Measurements from ENCODE around the gene RAD51AP1. TPM values are rescaled to one million over a fixed set of nuclear protein-coding genes. Genes with fewer than 3 reads are reported as not detected.

The RAD51AP1 gene
- total and polyA plus RNA-seq, 12 donors, result 0.35 to 3.4 (median 1.1) TPM

DNA sequence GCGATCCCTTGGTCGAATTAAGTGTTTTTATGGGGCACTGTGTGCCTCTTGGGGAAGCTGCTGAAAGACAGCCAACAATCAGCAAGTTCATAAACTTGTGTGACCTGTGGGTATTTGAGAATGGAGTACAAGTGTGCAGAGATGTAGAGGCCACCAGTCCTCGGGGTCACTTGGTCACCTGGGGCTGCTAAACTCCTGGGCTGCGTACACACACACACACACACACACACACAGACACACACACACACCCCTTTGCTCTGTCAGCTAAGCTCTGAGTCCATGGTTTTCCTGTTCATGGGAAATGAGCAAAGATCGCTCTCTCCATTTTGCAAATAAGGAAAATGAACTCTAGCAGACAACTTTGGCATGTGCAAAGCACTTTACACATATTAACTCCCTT lies 47.8 kb downstream of the RAD51AP1 start:
- H3K27ac ChIP-seq, result no peak overlapping the region
- ATAC-seq (no peak), DNase-seq (no peak)
- peaks cover 0 to 28% (median 3%) of the 10 kb centered on the region in 7 donors for H3K27me3 ChIP-seq
- intact Hi-C loops (cut with DNase I), result loop anchor here in 2 of 10 donors (10.0 kb wide), 1 partner anchor 168 kb away; no protein-coding TSS in a partner anchor
- TF ChIP-seq, protein P1, sequence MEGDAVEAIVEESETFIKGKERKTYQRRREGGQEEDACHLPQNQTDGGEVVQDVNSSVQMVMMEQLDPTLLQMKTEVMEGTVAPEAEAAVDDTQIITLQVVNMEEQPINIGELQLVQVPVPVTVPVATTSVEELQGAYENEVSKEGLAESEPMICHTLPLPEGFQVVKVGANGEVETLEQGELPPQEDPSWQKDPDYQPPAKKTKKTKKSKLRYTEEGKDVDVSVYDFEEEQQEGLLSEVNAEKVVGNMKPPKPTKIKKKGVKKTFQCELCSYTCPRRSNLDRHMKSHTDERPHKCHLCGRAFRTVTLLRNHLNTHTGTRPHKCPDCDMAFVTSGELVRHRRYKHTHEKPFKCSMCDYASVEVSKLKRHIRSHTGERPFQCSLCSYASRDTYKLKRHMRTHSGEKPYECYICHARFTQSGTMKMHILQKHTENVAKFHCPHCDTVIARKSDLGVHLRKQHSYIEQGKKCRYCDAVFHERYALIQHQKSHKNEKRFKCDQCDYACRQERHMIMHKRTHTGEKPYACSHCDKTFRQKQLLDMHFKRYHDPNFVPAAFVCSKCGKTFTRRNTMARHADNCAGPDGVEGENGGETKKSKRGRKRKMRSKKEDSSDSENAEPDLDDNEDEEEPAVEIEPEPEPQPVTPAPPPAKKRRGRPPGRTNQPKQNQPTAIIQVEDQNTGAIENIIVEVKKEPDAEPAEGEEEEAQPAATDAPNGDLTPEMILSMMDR (IDR thresholded peaks at IDR 0.05), result no peak
- H3K9me3 ChIP-seq, result no peaks in the 10 kb centered on the region
- no peaks in the 10 kb centered on the region for H3K36me3 ChIP-seq
- no peak overlapping the region for H3K4me3 ChIP-seq
- 58 to 65% methylated on average over 5 of the region's 5 CpGs for WGBS, 2 donors
- H3K4me1 ChIP-seq, result no peaks in the 10 kb centered on the region

DNA sequence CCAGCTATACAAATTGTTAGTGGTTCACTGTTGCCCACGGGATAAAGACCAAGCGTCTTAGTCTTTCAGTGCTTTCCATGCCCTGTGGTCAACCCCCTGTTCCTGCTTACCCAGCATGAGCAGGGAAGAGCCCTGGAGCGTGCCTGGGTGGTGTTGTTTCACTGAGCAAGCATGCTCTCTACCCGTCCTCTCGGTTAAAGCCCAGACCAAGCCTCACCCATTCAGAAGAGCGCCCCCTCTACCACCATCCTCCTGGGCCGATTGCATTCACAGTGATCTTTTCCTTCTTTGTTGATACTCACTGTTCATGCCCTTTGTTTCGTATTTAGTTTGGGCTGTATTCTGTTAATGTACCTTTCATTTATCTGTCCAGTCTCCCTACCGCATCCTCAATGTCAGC lies 48.4 kb downstream of the RAD51AP1 start:
- intact Hi-C loops (cut with DNase I), result loop anchor here in 2 of 10 donors (10.0 kb wide), 1 partner anchor 168 kb away; no protein-coding TSS in a partner anchor
- ATAC-seq (no peak), DNase-seq (no peak)
- TF ChIP-seq, protein P1 (IDR thresholded peaks at IDR 0.05), result no peak
- Histone ChIP-seq H3K27me3 (peaks cover 0 to 26% (median 3%) of the 10 kb centered on the region in 7 donors), H3K27ac (no peak overlapping the region), H3K4me3 (no peak overlapping the region), H3K36me3 (no peaks in the 10 kb centered on the region), H3K4me1 (no peaks in the 10 kb centered on the region), H3K9me3 (no peaks in the 10 kb centered on the region)
- WGBS, 2 donors, result 62% methylated on average over 9 of the region's 9 CpGs

DNA sequence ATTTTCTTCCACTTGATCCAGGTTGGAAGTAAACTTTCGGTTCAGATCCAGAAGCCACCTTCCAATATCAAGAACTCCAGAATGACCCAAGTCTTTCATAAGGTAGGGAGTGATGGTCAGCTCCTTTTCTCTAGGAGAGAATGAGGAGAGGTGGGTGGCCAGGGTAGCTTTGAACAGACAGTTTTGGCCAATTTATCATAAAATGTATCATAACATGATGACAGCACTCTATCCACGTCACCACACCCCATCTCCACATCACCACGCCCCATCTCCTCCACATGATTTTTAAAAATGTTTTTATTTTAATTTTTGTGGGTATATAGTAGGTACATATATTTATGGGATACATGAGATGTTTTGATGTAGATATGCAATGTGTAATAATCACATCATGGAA lies 50.2 kb downstream of the RAD51AP1 start:
- Histone ChIP-seq H3K27ac (no peak overlapping the region), H3K27me3 (peaks cover 0 to 22% (median 3%) of the 10 kb centered on the region in 7 donors), H3K4me1 (no peaks in the 10 kb centered on the region), H3K9me3 (no peaks in the 10 kb centered on the region), H3K4me3 (no peak overlapping the region), H3K36me3 (no peaks in the 10 kb centered on the region)
- intact Hi-C loops (cut with DNase I), result loop anchor here in 2 of 10 donors (10.0 kb wide), 1 partner anchor 166 kb away; no protein-coding TSS in a partner anchor
- no peak for ATAC-seq
- WGBS, 2 donors, result 94 to 97% methylated on average over 3 of the region's 3 CpGs
- DNase-seq, result no peak
- TF ChIP-seq, protein P1 (IDR thresholded peaks at IDR 0.05), result no peak

DNA sequence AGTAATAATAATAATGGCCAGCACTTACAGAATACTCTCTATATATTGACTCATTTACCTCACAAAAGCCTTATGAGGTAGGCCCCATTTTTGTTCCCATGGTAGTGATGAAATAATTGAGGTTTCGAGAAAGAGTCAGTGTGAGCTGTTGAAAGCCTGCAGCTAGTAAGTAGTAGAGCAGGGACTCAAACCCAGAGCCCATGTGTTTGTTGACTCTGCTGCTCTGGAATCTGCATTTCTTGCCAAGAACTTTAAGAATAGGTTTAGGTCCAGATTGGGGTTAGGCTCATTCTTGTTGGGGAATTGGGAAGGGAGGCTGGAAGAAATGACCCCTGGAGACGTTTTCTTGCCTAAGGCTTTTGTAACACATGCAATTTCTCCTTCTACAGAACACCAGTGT lies 51.3 kb downstream of the RAD51AP1 start:
- no peak for ATAC-seq
- intact Hi-C loops (cut with DNase I), result loop anchor here in 2 of 10 donors (10.0 kb wide), 1 partner anchor 165 kb away; no protein-coding TSS in a partner anchor
- TF ChIP-seq, protein P1 (IDR thresholded peaks at IDR 0.05), result no peak

More for the DNA sequence above, 51.3 kb downstream of the RAD51AP1 start:
- H3K27me3 ChIP-seq, result peaks cover 0 to 18% (median 3%) of the 10 kb centered on the region in 7 donors
- no peaks in the 10 kb centered on the region for H3K9me3 ChIP-seq
- H3K36me3 ChIP-seq, result no peaks in the 10 kb centered on the region
- no peak for DNase-seq
- H3K4me1 ChIP-seq, result no peaks in the 10 kb centered on the region
- WGBS, 2 donors, result 54 to 83% methylated on average over 2 of the region's 2 CpGs
- no peak overlapping the region for H3K27ac ChIP-seq
- H3K4me3 ChIP-seq, result no peak overlapping the region

Data from heart right ventricle (tissue), 16 donors.